SKM-1 treated with dmso at 0.1 percent for 144 hours (cell line): ENCODE data around the gene CARD10.
"Not testable (repeated sequence)": the region's sequence is repeated elsewhere in the genome, so short reads cannot be mapped to it uniquely, and the experiment has no call there.

ENCODE experiments used
- DNase-seq: peaks from one replicate; lab custom pipeline; 2025; ENCODE audit not compliant: unreplicated experiment; lab: John Stamatoyannopoulos, UW

The CARD10 gene

DNA sequence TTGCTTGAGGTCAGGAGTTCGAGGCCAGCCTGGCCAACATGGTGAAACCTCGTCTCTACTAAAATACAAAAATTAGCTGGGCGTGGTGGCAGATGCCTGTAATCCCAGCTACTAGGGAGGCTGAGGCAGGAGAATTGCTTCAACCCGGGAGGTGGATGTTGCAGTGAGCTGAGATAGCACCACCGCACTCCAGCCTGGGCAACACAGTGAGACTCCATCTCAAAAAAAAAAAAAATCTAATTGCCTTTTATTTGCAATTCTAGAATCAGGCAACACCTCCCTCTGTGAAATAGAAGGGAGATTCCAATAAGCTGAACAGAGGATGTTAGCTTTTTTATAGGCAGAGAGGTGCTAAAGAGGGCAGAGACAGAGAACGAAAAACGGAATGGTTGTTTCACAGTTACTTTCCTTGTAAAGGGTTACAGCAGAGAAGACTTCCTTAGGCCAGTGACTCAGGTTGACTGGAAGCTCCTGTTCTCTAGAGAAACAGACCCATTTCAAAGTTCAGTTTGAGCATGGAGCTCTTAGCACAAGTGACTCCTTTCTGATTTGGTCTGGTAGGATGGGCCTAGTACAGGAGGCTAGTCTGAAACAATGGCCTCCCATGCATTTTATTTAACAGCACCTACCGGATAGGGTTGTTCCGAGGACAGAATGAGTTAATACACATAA lies 8.0 kb upstream of the CARD10 start:
- DNase-seq: not testable (repeated sequence)

DNA sequence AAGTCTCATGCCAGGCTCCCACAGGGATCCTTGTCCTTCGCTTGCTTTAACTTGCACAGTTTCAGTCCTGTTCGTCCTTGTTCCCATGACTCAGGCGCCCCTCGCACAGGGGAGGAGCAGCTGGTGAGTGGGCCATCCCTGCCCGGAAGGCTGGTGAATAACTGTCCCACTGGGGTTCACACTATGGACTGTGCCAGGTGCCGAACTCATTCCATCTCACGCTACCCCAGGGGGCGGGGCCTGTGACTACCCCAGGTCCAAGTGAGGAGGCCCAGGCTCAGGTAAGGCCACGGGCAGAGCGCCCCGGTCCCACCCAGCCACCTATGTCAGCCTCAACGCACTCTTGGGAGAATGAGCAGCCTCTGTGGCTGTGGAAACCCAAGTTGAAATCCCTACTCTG lies 7.2 kb upstream of the CARD10 start:
- DNase-seq: no peak

DNA sequence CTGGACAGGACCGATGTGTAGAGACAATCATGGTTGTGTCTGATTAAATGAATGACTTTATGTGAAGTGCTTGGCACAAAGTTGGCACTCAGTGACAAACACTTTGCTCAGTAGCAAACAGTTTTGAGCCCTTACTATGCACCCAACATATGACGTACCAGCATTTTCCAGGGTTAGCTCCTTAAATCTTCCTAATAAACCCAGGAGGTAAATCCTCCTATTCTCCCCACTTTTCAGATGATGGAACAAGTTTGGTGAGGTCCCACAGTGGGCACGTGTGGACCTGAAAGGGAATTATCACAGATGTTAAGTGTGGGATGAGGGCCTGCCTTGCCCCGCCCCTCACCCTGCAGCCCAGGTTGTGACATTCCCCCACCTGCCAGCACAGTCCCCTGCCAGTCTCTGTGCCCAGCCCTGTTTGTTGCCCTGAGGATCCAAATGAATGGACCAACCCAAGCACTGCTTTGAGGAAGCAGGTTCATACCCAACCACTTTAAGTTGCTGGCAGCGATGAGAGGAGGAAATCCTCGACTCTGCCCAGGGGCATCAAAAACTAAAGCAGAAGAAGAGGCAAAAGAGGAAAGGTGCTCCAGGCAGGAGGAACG lies 6.6 kb upstream of the CARD10 start:
- no peak for DNase-seq

GRCh38 chr22:37525073-37525745 lies 6.0 kb upstream of the CARD10 start:
- DNase-seq: no peak

DNA sequence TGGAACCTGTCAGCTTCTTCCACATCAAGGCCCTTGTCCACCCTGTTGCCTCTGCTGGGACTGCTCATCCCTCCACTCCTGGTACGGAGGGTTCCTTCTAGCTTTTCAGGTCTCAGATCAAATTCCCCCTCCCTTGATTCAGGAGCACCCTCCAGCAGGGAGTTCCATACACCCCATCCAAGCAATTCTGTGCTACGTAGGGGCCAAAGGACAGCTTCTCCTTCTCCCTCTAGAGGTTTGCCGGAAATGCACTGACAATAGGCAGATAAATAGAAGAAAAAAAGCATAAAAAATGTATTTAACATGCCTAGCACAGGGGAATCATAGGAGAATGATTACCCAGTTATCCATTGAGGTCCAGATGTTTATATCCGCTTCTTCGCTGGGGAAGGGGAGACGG lies 3.3 kb upstream of the CARD10 start:
- no peak for DNase-seq

DNA sequence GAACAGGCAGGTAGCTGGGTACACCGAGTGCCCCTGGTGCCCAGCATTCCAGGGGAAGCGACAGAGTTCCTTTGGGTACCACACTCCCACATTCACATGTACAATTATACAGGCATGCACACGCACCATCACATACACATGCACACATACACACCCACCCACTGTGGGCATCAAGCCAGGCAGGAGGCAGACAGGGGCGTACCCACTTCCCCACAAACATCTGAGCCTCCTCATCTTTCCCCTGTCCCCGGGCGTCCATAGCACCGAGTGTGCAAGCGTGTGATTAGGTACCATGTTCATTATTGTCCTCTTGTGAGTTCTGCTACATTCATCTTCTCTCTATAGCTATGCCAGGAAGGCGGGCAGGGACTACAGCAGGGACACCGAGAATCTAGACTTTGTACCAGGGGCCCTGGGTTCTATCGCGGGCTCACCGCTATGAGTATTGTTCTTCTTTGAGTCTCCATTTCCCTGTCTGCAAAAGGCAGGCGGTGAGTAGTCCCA lies 2.1 kb upstream of the CARD10 start:
- DNase-seq: no peak

GRCh38 chr22:37520776-37521191 lies 1.6 kb upstream of the CARD10 start:
- DNase-seq: no peak

DNA sequence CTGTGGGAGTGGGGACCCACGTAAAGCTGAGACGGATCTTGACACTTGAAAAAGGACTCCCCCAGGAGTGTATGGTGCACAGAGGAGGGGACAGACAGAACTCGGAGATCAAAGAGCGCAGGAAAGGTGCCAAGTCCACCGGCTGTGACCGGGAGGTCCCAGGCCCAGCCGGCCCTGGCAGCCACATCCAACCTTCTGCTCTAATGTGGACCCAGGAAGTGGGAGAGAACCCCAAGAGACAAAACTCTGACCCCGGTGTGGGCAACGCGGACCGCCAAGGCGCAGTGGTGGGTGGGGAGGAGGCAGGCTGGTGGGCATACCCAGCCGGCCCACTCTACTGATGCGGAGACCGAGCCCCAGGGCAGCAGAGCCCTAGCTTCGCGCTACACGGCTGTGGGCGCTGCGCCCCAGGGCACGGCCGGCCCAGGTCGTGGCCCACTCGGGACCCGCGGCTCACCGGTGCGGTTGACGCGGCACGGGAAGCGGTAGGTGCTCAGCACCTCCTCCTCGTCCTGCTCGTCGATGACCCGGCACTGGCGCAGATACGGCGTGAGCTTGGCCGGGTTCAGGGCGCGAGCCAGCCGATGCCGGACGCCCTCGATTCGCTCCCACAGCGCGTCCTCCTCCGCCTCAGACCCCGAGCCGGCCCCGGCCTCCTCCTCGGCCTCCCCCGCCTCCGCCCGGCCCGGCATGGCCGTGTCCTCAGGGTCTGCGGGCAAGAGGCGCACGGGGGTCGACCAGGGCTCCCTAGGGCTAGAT lies 527 bp downstream of the CARD10 start:
- DNase-seq: no peak

DNA sequence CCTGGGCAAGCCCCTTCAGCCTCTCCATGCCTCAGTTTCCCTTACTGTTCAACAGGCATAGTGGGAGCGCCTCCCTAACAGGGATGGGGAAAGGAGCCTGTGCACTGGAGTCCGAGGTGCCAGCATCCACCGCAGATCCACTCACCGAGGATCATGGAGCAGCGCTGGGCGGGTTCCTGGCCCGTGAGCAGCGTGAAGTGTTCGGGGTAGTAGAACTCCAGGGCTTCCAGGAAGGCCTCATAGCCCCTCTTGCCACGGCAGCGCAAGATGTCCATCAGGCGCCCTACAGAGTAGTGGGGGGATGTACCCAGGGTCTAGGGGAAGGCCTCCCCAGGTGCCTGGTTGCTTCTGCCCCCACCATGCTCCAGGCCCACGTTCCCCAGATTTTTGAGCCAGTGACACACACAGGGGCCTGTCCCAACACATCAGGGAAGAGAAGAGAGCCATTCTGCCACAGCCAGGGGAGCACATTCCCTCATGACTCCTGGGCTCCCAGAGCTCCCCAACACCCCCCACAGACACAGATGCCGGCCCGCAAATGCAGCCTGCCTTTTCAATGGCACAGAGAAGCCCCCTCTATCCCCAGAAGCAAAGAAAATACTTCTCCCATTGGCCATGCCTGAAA lies 1.3 kb downstream of the CARD10 start:
- no peak for DNase-seq

- no peak for DNase-seq
These were observed 2.8 kb downstream of the CARD10 start for GRCh38 chr22:37516456-37516855.

- no peak for DNase-seq
These were observed 3.3 kb downstream of the CARD10 start for GRCh38 chr22:37515901-37516300.

- no peak for DNase-seq
These were observed 4.6 kb downstream of the CARD10 start for GRCh38 chr22:37514526-37515051.

GRCh38 chr22:37511395-37512104 lies 7.7 kb downstream of the CARD10 start:
- no peak for DNase-seq

DNA sequence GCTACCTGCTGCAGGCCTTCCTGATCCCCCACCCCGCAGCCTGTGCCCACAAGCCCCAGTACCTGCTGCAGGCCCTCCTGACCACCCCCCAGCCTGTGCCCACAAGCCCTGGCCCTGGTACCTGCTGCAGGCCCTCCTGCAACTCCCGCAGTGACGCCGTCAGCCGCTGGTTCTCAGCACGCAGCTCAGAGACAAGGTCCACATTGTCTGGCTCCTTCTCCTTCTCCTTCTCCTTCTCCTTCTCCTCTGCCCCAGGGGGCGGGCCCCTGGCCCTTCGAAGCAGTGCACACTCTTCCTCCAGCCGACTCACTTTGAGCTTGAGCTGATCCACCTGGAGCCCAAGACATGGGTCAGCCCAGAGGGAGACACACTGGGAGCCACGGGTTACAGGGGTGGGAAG lies 9.1 kb downstream of the CARD10 start:
- no peak for DNase-seq

- DNase-seq: no peak
These were observed 10.0 kb downstream of the CARD10 start for GRCh38 chr22:37509059-37509860.

DNA sequence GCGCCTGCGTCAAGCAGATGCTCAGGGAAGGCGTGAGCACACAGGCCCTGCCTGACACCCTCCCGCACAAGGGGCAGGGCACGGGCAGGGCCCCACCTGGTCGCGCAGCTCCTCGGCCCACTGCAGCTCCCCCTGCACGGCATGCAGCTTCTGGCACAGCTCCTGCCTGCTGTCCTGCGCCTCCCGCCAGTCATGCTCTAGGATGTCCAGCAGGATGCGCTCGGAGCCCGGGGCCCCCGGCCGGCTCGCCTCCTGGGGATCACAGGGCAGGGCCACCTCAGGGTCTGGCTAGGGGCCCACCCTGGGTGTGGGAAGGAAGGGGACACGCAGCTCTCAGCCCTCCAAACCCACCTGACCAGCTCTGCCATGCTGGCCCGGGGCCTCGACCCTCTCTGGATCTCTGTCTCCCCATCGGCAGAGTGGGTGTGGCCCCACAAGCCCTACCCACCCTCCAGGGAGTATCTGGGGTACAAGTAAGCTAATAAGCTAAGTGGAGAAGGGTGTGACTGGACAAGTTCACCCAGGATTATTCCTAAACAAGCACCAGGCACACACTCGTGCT lies 10.7 kb downstream of the CARD10 start:
- no peak for DNase-seq

DNA sequence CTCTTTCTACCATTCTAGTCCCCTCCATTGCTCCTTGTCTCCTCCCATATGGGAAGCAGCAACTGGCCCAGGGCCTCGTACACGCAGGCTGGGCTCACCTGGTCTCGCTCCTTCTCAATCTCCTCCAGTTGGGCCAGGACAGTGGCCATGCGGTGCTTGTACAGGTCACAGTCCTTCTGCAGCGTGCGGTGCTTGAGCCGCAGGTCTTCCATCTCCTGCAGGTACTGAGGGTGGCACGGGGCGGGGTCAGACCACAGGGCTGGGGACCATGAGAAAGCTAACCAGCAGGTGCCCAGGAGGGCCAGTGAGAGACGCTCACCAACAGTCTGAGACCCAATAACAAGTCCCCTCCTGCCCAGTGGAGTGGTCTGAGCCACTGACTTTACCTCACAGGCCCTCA lies 11.5 kb downstream of the CARD10 start:
- DNase-seq: no peak

DNA sequence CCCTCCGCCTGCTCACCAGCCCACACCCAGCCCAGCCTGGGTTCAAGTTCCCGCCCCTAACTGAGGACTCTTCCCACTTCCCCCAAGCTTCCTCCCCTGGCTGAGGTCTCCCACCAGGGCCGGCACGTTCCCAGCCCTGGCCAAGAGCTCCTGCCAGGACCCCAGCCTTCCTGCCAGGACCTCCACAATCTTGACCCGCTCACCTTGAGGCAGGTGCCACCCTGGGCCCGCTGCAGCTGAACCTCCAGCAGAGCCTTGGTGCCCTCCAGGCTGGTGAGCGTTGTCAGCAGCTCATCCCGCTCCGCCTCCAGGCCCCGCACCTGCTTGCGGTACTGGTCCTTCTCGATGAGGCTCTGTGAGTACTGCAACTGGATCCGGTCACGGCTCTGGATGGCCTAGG lies 13.2 kb downstream of the CARD10 start:
- DNase-seq: no peak

- no peak for DNase-seq
These were observed 13.7 kb downstream of the CARD10 start for GRCh38 chr22:37505565-37505964.
